Ascending aorta (tissue), 2 donors: Measurements from ENCODE around the gene HPCA. TPM values are rescaled to one million over a fixed set of nuclear protein-coding genes. Genes with fewer than 3 reads are reported as not detected.

Experiments used
- DNase-seq, 2 donors: peaks; one replicate each; pipeline ENCODE4 v3.0.0-alpha.2; 2019; ENCODE audit warnings: low spot score in 2 of 2
- H3K27ac ChIP-seq, 2 donors: fragments of 200-600 bp; sonication (generic); one replicate each; pipeline ENCODE4 v1.5.1; 2016 to 2017; ENCODE audit warnings: mild to moderate bottlenecking in 1 of 2
- H3K27me3 ChIP-seq: fragments of 200-600 bp; sonication (generic); one replicate; pipeline ENCODE4 v1.5.1; 2017
- H3K36me3 ChIP-seq, 2 donors: fragments of 200-600 bp; sonication (generic); one replicate each; pipeline ENCODE4 v1.5.1; 2016
- H3K4me1 ChIP-seq, 2 donors: fragments of 200-600 bp; sonication (generic); one replicate each; pipeline ENCODE4 v1.5.1; 2016 to 2017; ENCODE audit warnings: mild to moderate bottlenecking in 1 of 2
- H3K4me3 ChIP-seq, 2 donors: fragments of 200-600 bp; sonication (generic); one replicate each; pipeline ENCODE4 v1.5.1; 2016 to 2017; ENCODE audit warnings: mild to moderate bottlenecking in 1 of 2
- H3K9me3 ChIP-seq, 2 donors: fragments of 200-600 bp; sonication (generic); one replicate each; pipeline ENCODE4 v1.5.1; 2016
- intact Hi-C: fragments of 100-400 bp; cut with DNase I; formaldehyde crosslinking; loops from one replicate; pipeline ENCODE4 v1.15.1; 2023
- total RNA-seq: library from RNA; depleted of rRNA; stranded (reverse); fragments of >200 nt; gene quantifications from one replicate; pipeline ENCODE4 v1.1.0, GENCODE V29; 2016
- TF ChIP-seq, protein P1 (sequence below), 3 experiments: fragments of 200-600 bp in 2 of 3; fragments of 450-650 bp in 1 of 3; sonication (generic) in 2 of 3; IDR thresholded peaks; one replicate each; pipeline ENCODE4 v1.5.1; 2016 to 2019; ENCODE audit warnings: antibody characterized with exemption in 3 of 3, mild to moderate bottlenecking in 1 of 3, moderate library complexity in 1 of 3

Gene HPCA
- total RNA-seq, 1 donor from 2014 or later, result not detected

DNA sequence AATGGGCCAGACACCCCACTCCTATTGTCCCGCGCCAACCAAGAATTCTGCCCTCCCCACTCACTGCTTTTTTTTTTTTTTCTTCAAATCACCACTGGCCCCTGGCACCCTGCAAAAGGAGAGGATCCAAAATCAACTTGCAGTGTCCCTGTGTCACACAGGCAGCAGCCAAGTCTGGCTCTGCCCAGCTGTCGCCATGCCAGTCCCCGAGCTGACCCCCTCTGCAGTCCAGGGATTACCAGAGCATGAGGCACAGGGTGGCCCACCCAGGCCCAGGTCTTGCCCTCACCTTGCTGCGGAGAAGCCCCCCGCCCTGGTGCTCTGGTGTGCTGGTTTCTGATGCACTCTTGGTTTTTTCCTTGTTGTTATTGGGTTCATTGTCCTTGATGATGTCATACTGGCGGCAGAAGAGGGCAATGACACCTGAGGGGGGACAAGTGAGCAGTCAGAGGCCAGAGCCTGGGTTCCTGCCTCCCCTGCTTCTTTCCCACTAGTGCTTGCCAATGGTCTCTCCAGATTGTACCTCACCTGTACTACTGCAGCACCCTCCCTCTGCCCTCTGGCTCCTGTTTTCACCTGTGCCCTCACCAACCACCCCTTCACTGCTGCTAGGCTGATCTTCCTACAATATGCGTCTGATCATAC, 21.8 kb upstream of the HPCA start:
- H3K4me1 ChIP-seq, result peaks cover 20 to 50% of the 10 kb centered on the region in 2 donors
- DNase-seq, result peak in 1 of 2 donors; percentile 65
- TF ChIP-seq, protein P1, sequence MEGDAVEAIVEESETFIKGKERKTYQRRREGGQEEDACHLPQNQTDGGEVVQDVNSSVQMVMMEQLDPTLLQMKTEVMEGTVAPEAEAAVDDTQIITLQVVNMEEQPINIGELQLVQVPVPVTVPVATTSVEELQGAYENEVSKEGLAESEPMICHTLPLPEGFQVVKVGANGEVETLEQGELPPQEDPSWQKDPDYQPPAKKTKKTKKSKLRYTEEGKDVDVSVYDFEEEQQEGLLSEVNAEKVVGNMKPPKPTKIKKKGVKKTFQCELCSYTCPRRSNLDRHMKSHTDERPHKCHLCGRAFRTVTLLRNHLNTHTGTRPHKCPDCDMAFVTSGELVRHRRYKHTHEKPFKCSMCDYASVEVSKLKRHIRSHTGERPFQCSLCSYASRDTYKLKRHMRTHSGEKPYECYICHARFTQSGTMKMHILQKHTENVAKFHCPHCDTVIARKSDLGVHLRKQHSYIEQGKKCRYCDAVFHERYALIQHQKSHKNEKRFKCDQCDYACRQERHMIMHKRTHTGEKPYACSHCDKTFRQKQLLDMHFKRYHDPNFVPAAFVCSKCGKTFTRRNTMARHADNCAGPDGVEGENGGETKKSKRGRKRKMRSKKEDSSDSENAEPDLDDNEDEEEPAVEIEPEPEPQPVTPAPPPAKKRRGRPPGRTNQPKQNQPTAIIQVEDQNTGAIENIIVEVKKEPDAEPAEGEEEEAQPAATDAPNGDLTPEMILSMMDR (IDR thresholded peaks at IDR 0.05), result no peak
- H3K36me3 ChIP-seq, result no peaks in the 10 kb centered on the region
- peak overlapping the region; percentile 67 to 83 for H3K27ac ChIP-seq
- H3K9me3 ChIP-seq, result no peaks in the 10 kb centered on the region
- intact Hi-C loops, result no loop called here
- no peaks in the 10 kb centered on the region for H3K27me3 ChIP-seq
- H3K4me3 ChIP-seq, result no peak overlapping the region

DNA sequence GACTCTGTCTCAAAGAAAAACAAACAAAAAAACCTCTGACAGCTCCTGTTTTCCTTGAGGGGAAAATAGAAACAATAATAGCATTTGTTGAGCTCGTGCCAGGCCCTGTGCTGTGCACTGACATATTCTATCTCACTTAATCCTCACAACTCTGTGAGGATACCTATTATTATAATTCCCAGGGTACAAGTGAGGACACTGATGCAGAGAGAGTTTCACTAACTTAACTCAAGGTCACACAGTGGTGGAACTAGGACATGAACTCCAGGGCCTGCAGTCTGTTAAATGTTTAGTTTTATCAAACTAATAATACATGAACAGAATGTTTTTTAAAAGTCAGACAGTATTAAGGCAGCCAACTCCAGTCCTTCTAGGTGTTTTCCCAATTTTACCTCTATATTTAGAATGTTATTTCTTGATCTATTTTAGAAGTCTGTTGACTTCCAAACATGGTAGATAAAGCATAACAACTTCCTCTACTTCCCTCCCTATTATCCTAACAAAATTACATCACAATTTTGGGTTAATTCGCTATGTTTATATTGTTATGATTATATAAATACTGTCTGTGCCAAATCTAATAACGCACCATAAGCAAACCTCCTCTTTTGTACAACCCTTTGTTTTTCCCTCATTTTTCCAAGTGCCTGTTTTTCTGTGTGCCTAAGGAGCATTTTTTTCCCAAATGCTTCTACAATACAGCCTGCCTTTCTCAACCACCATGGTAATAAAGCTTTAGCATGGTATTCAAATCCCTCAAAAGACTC, 20.5 kb upstream of the HPCA start:
- Histone ChIP-seq H3K4me1 (peaks cover 20 to 52% of the 10 kb centered on the region in 2 donors), H3K36me3 (no peaks in the 10 kb centered on the region), H3K9me3 (no peaks in the 10 kb centered on the region), H3K27ac (peak overlapping the region; percentile 67 to 83), H3K4me3 (no peak overlapping the region), H3K27me3 (no peaks in the 10 kb centered on the region)
- no peak for DNase-seq
- TF ChIP-seq, protein P1 (IDR thresholded peaks at IDR 0.05), result no peak
- intact Hi-C loops, result no loop called here

DNA sequence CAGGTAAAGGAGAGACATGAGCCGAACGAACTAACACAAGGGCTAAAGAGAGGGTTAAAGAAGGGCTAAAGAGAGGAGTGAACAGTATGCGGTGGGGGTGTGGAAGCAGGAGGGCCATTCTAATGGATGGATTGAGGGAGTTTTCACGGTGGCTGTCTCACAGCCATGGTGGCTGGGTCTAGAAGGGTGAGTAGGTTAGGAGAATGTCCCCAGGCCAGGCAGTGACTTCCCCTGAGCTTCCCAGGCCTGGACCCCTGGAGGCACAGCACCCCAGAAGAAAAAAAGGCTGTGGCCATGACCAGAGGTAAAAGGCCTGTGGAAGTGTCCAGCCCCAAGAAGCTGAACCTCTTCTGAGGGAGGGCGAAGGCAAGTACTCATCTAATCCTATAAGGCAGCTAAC, 19.1 kb upstream of the HPCA start:
- Histone ChIP-seq H3K36me3 (no peaks in the 10 kb centered on the region), H3K27me3 (no peaks in the 10 kb centered on the region), H3K9me3 (no peaks in the 10 kb centered on the region), H3K4me3 (no peak overlapping the region), H3K27ac (peak overlapping the region; percentile 17 to 83), H3K4me1 (peaks cover 12 to 44% of the 10 kb centered on the region in 2 donors)
- intact Hi-C loops, result no loop called here
- peak in 1 of 2 donors; percentile 28 for DNase-seq
- TF ChIP-seq, protein P1 (IDR thresholded peaks at IDR 0.05), result no peak

DNA sequence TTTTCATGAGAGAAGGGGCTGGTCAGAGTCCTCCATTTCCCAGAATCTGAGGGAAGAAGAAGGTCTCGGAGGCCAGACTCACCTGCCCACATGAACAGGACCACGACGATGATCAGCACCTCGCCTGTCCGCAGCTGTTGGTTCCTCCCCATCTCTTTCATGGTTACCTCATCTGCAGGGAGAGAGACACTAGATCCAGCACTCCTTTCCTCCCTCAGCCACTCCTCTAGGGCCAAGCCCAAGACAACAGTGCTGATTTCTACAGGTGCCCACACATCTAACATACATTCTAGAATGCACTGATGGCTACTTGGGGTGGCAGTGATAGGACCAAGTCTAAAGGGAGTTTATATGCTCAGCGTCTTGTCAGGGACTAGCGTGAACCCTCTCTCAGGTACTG, 18.6 kb upstream of the HPCA start:
- no peaks in the 10 kb centered on the region for H3K27me3 ChIP-seq
- H3K36me3 ChIP-seq, result no peaks in the 10 kb centered on the region
- intact Hi-C loops, result no loop called here
- peak overlapping the region in 1 of 2 donors; percentile 83 for H3K27ac ChIP-seq
- peaks cover 12 to 49% of the 10 kb centered on the region in 2 donors for H3K4me1 ChIP-seq
- H3K4me3 ChIP-seq, result no peak overlapping the region
- TF ChIP-seq, protein P1 (IDR thresholded peaks at IDR 0.05), result no peak
- H3K9me3 ChIP-seq, result no peaks in the 10 kb centered on the region
- DNase-seq, result peak in 1 of 2 donors; percentile 2

DNA sequence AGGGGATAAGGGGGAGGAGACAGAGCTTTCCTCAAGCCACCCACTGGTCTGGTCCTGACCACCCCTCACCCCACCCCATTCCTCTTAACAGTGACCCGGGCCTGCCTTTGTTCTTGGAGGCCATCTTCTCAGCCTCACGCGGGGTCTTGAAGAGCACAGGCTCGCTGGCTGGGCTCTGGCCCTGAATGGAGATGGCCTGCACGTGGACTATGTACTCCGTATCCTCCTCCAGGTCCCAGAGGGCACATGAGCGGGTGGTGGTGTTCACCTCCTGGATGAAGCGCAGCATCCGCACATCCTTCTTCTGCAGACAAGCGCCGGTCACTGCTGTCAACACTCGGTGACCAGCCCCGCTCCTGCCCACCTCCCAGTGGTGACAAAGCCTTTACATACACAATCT, 18.2 kb upstream of the HPCA start:
- Histone ChIP-seq H3K9me3 (no peaks in the 10 kb centered on the region), H3K36me3 (no peaks in the 10 kb centered on the region), H3K4me3 (no peak overlapping the region), H3K27me3 (no peaks in the 10 kb centered on the region), H3K27ac (peak overlapping the region in 1 of 2 donors; percentile 83), H3K4me1 (peaks cover 12 to 51% of the 10 kb centered on the region in 2 donors)
- TF ChIP-seq, protein P1 (IDR thresholded peaks at IDR 0.05), result no peak
- peak in 1 of 2 donors; percentile 46 for DNase-seq
- intact Hi-C loops, result no loop called here
